ENCODE measurements around the gene MIER2.
A peak's percentile ranks its signal among the peaks of the same experiment; 100 is the strongest.

MIER2 gene

DNA sequence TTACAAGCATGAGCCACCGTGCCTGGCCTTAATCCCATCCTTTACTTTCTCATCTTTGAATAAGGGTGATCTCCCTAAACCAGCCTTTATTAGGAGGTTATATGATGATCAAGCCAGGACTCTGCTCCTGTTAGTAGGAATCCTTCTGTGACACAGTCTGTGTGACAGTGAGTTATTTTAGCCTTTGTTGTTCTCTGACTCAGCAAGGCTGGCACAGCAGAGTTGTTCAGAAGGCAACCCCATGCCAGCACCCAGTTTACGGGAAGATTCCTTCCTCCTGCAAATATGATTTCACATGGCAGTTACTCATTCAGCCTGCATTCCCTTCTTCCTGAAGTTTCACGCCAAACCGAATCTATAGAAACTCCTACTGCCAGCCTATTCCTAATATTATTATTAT lies 10.5 kb upstream of the MIER2 start:
- Mint-ChIP-seq H3K9me3 (peaks cover 45% of the 10 kb centered on the region), H3K36me3 (ENCODE audit: low read depth) (no peaks in the 10 kb centered on the region), H3K4me1 (no peaks in the 10 kb centered on the region), H3K4me3 (no peak overlapping the region), H3K27ac (no peak overlapping the region), H3K27me3 (ENCODE audit: low read depth, poor library complexity) (peaks cover 37% of the 10 kb centered on the region)
- no peak for DNase-seq
- TF ChIP-seq CTCF (IDR thresholded peaks at IDR 0.05), result no peak

DNA sequence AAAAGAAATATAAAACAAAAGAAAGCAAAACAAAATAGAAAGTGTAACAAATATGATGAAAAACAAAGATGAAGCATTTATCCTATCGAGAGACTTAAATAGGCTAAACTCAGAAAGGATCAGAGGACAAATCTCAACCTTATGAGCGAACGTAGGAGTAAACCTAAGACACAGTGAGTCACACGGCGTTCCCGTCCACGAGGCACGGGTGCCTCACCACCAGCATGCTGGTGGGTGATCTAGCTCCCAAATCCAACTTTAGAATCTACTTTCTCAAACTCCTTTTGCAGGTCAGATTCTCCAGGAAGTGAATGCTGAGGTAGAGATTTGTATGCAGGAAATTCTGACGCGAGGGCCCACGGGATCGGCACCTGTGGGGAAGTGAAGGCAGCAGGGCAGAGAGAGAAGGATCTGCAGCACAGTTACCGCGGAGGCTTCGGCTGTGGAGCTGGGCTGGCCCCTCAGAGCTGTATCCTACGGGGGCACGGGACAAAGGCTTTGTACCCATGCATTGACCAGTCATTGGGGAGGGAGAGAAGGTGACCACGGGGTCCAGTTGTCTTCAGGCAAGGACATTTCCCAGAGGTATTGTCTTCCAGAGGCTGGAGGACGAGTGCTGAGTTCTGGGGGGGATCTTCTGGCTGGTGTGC lies 7.5 kb upstream of the MIER2 start:
- no peak for TF ChIP-seq CTCF (IDR thresholded peaks at IDR 0.05)
- Mint-ChIP-seq H3K4me1 (no peaks in the 10 kb centered on the region), H3K9me3 (peaks cover 38% of the 10 kb centered on the region), H3K27me3 (ENCODE audit: low read depth, poor library complexity) (peaks cover 26% of the 10 kb centered on the region), H3K27ac (peak overlapping the region; percentile 44), H3K4me3 (no peak overlapping the region), H3K36me3 (ENCODE audit: low read depth) (no peaks in the 10 kb centered on the region)
- no peak for DNase-seq

- H3K4me1 Mint-ChIP-seq, result peaks cover 8% of the 10 kb centered on the region
- H3K36me3 Mint-ChIP-seq (ENCODE audit: low read depth), result peaks cover 10% of the 10 kb centered on the region
- no peak for TF ChIP-seq CTCF (IDR thresholded peaks at IDR 0.05)
- DNase-seq, result no peak
- peaks cover 25% of the 10 kb centered on the region for H3K9me3 Mint-ChIP-seq
- H3K4me3 Mint-ChIP-seq, result no peak overlapping the region
- H3K27ac Mint-ChIP-seq, result no peak overlapping the region
- H3K27me3 Mint-ChIP-seq (ENCODE audit: low read depth, poor library complexity), result peaks cover 36% of the 10 kb centered on the region
Observed at GRCh38 chr19:347946-348861, 3.6 kb upstream of the MIER2 start.

DNA sequence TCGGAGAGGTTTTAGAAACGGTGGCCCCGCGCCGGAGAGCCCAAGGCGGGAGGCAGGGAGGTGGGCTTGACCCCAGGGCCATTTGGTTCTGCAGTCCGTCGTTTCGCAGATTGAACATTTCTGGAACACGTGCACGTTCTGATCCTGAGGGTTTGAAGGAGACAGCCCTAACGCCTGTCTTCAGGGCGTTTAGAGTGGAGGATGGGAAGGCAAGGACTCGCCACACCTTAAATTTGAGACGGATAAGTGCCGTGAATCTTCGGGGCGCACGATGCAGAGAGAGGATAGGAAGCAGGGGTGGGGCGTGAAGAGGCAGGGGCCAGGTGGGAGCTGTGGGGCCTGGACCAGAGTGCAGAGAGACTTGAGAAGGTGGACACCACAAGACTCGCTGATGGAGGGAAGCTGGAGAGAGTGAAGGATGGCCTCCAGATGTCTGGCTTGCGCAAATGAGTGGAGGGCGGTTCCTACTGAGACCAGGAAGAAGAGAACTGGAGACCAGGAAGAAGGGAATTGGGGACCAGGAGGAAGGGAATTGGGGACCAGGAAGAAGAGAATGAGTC lies 804 bp upstream of the MIER2 start:
- Mint-ChIP-seq H3K27ac (no peak overlapping the region), H3K4me1 (peaks cover 34% of the 10 kb centered on the region), H3K27me3 (ENCODE audit: low read depth, poor library complexity) (peaks cover 37% of the 10 kb centered on the region), H3K9me3 (peaks cover 17% of the 10 kb centered on the region), H3K4me3 (peak overlapping the region; percentile 80), H3K36me3 (ENCODE audit: low read depth) (peaks cover 35% of the 10 kb centered on the region)
- no peak for TF ChIP-seq CTCF (IDR thresholded peaks at IDR 0.05)
- no peak for DNase-seq

DNA sequence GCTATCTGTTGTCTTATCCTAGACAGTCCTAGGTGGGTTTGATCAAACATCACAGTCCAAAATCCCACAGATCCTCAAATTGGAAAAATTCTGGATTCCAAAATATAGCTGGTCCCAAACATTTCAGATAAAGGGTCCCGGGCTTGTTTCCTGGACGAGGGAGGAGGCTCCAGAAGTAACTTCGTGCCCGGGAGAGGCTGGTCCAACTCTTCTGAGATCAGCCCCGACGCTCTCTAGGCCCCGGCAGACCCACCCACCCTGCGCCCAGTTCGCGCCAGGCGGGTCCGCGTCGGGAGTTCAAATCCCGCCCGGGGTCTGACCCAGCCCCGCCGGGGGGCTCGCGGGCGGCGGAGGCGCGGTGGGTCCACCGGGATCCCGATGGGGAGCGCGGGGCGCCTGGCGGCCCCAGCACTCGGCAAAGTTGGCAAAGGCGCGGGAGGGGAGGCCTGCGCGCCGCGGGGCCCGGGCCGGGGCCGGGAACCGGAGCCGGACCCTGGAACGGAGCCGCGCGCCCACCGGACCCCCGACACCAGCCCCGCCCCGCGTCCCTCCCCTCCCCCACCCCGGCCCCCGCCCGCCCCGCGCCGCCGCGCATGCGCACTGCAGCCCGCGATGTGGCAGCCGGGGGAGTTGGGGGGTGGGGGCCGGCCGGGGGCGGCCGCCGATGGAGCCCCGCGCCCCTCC lies 513 bp downstream of the MIER2 start:
- H3K4me1 Mint-ChIP-seq, result peaks cover 36% of the 10 kb centered on the region
- H3K9me3 Mint-ChIP-seq, result peaks cover 30% of the 10 kb centered on the region
- no peak for TF ChIP-seq CTCF (IDR thresholded peaks at IDR 0.05)
- H3K36me3 Mint-ChIP-seq (ENCODE audit: low read depth), result peaks cover 48% of the 10 kb centered on the region
- peak overlapping the region; percentile 88 for H3K4me3 Mint-ChIP-seq
- H3K27ac Mint-ChIP-seq, result peak overlapping the region; percentile 4
- peaks cover 34% of the 10 kb centered on the region for H3K27me3 Mint-ChIP-seq (ENCODE audit: low read depth, poor library complexity)
- DNase-seq, result peak; percentile 69

Data from nephron progenitor cell (in vitro differentiated cells).